GOT3 (cell line): ENCODE measurements around the gene CUEDC1.

ENCODE experiments used
- DNase-seq: peaks from one replicate; lab custom pipeline; 2025; ENCODE audit warnings: mixed read lengths; lab: John Stamatoyannopoulos, UW

Gene CUEDC1

DNA sequence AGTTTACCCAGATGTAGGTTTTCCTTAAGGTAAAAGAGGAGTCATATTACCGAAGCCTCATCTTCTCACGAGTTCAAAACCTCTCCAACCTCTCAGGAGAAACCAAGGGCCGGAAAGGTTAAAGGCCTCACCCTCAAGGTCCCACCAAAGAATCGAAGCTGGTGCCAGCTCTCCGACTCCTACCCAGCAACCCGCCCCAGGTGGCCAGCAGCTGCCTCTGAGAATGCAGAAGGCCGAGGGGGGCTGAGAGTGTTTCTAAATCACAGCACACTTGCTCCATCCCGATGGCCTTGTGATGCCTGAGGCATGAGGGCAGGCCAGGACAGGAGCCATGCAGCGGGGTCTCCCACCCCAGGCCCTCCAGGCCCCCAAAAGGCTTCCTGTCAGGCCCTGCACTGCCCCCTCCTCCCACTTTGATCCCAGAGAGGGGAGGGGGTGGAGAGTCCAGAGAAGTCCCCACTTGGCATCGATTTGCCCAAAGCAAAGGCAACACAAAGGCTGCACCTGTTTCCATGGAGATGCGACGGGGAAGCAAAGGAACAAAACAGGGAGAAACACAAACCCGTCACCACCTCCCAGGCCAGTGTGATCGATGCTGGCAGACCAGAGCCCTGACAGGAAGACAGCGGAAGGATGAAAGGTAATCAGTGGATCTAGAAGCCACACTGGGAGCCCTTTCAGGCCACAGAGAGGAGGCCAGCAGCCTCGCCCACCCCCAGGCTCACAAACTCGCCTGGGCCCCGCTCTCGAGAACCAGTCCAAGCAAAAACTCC, 39.0 kb downstream of the CUEDC1 start:
- DNase-seq, result no peak

DNA sequence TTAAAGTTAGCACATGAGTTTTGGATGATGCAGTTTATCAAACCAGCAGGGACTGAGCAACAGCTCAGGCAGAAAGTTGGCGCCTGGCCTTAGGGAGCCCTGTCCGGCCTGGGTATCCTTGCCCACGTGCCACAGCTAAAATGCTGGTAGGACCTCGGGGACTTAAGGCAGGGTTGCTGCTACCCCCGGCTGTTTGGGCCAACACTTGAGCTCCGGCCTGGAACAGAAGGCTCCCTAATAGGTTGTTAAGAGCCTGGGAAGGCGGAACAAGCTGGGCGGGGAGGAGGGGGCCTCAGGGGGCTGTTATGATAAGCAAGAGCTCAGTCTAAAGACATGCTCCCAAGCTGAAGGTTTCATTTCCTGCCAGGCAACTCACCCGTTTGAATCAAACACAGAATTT, 39.7 kb downstream of the CUEDC1 start:
- DNase-seq, result no peak

DNA sequence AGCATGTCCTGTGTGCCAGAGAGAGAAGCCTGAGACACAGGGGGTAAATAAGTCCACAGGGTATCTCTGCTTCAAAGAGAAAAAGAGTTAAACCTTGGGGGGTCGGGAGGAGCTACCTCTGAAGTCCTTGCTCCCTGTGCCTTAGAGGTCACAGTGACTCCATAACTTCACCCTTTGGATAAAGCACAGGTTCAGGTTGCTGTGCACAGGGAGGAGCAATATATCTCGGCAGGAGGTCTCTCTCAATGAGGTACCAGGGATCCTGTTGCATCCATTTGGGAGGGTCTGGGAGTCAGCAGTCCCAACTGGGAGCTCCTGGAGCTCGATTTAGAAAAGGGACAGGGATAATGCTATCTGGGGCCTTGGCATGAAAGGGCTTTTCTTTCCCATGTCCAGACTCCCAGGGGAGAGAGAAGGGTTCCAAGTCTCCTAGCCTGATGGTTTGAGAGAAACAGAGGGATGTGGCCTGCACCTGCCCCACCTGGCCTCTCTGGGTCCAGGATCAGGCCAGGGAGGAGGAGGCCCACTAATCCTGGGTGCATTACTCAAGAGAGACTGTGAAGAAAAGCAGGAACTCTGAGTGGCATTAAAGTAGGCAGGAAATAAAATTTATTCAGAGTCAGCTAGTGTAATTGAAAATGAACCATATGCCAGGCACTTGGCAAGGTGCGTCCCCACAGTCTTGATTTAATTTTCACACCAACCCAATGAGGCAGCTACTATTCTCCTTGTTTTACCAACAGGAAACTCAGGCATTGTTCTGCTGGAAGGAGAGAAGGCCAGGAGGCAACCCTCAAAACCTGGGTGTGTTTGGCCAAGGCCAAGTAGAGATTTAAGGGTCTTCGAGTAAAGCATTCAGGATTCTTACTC, 40.7 kb downstream of the CUEDC1 start:
- DNase-seq, result no peak

DNA sequence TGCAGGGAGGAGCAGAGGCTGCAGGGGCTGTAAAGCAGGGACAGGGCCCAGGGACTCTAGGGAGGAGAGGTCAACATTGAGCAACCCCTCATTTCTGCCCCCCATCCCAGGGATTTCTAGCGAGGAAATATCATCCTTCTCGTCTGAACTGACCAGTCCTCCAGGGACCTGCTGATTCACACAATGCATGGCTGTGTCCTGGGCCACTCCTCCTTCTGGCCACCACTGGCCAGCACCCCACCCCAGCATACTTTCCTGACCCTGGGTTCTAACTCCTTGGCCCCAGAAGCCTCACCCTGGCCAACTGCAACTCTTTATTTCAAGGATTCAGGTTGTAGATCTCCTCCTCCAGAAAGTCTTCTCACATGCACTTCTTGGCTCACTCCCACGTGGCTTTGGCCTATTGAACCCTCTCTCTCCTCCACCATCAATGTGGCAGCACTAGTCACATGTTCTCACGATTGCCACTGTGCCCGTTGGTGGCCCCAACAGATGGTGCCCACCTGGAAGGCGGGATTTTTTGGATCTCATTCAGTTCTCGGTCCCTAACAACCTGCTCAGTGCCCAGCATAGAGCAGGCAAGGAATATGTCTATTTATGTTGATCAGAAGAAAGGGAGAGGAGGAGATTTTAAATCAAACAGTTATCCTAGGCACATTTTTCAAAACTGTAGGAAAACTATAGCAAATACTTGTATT, 41.5 kb downstream of the CUEDC1 start:
- no peak for DNase-seq

DNA sequence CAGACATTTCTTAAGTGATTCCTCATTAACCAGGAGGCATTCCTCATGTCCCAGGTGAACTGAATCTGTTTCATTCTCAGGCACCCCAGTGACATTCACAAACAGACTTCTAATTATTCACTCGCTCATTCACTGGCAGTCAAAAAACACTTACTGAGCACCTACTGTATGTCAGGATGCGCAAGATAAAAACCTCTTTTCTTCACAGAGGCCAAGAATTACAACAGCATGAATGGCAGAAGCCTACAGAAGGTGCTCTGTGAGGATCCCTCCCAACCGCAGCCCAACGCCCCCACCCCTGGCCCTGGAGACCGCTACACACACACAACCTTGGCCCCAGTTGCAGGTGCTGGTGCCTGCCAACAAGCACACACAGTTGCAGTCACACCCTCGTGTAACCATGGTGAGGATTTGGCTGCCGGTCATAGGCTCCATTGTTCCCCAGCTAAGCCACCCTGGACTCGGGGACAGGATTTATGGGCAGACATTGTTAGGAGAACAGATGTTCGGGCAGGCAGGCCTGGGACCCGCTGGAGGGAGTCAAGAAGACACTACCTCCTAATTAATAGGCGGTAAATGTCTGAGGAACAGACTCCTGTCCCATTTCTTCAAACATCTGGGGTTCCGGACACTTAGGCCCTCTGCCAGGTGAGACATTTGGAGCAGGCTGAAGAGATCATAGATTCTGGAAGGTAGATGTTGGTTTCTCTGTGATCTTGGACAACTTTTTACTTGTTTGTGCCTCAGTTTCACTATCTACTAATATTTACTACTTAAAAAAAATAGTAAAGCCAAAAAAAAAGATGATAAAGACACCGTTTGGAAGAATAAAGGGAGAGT, 43.2 kb downstream of the CUEDC1 start:
- DNase-seq, result no peak

DNA sequence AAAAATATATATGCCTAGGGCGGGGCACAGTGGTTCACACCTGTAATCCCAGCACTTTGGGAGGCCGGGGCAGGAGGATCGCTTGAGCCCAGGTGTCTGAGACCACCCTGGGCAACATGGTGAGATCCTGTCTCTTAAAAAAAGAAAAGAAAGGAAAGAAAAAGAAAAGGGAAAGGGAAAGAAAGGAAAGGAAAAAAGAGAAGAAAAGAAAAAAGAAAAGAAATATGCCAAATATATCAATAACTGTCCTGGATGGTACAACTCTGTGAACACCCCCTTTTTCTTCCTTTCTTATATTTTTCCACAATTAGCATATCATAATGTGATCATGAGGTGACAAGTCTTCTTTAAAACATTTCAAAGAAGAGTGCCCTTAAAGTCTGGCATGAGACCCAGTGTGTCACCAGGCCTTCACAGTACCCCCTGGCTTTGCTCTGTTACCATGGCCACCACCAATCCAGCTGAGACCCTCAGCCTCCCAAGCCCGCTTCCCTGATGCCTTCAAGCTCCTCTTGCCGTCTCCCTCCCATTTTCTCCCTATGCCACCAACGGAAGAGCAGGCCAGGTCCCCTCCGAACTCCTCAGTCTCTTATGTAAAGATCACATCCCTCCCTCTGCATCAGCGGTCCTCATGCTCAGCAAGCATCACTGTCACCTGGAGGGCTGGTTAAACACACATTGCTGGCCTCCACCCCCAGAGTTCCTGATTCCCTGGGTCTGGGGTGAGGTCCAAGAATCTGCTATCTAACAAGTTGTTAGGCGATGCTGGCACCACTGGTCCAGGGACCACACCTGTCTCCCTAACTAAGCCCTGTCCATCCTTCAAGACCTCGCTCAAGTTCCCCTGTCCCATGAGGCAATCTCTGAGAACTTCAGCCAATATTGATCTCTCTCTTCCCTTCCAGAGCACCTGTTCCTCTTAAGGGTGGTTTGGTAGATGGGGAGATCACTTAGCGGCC, 44.5 kb downstream of the CUEDC1 start:
- no peak for DNase-seq

DNA sequence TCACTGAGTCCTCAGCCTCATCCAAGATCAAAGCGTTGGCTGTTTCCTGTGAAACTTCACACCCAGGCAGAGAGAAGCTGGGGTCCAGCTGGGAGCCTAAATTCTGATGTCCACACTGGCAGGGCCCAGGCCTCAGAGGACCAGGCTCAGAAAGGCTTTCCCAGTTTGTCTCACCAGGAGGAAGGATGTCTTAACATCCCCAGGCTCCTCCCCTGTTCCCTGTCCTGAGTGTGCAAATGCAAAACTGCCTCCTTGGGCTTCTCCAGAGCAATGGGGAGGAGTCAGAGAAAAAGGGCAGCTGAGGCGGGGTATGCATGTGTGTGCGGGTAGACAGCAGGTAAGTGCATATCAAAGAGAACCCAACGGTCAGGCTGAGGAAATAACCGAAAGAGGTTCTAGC, 45.7 kb downstream of the CUEDC1 start:
- DNase-seq, result no peak

DNA sequence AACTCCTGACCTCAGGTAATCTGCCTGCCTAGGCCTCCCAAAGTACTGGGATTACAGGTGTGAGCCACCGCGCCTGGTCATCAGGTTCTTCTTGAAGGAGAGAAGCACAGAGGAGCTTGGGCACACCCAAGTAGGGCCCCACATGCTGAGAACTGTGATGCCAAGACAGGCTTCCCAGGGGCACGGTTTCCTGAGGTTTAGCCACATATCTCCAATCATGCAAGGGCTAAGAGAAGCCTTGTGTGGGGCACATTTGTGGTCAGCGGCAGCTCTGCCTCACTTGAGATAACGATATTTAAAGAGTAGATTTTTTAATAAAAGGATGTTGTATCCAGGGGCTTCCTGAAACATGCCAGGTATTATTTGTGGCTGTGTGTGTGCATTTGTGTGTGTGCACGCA, 46.9 kb downstream of the CUEDC1 start:
- no peak for DNase-seq

DNA sequence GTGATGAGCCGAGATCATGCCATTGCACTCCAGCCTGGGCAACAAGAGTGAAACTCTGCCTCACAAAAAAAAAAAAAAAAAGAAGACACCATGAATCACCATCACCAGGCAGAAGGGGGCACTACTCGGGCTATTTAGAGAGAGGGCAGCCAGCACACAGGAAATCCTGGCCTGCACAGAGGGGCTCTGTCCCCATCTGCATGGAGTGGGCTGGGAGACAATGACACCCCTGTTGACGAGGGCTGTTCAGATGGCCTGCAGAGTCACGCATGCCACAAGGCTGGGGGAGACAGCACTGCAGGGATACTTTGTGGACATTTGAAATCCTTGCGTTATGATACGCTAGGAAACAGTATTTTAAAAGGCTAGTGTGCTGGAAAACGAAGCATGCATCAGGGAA, 48.3 kb downstream of the CUEDC1 start:
- no peak for DNase-seq

DNA sequence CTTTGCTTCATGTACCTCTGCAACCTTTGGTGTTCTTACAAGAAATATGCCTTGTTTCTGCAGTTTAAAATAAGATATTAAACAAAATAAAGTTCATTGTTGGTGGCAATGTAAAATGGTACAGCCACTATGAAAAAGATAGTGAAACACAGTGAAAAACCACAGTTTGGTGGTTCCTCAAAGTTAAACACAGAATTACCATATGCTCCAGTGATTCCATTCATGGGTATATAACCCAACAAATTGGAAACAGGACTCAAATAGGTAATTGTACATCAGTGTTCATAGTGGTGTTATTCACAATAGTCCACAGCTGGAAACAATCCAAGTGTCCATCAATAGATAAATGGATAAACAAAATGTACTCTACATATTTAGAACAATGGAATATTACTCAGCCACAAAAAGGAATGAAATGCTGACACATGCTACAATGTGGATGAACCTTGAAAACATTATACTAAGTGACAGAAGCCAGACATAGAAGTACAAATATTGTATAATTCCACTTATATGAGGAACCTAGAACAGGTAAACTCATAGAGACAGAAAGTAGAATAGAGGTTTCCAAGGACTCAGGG, 49.2 kb downstream of the CUEDC1 start:
- DNase-seq, result no peak

DNA sequence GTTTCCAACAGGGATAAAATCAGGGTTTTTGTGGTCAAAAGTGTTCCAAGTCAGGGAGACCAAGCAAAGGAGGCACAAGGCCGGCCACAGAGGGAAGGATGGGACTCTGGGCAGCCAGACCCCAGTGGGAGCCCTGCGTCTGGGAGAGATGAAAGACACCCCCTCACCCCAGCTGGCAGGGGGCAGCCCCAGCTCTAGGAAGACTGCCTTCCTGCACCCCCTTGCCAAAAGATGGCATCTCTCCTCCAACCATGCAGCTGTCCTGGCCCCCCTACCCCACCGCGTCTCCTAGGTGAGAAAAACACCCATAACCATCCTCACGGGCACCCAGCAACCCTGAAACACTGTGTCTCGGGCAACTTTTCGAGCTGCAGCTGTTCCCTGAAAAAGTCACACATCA, 51.3 kb downstream of the CUEDC1 start:
- no peak for DNase-seq

DNA sequence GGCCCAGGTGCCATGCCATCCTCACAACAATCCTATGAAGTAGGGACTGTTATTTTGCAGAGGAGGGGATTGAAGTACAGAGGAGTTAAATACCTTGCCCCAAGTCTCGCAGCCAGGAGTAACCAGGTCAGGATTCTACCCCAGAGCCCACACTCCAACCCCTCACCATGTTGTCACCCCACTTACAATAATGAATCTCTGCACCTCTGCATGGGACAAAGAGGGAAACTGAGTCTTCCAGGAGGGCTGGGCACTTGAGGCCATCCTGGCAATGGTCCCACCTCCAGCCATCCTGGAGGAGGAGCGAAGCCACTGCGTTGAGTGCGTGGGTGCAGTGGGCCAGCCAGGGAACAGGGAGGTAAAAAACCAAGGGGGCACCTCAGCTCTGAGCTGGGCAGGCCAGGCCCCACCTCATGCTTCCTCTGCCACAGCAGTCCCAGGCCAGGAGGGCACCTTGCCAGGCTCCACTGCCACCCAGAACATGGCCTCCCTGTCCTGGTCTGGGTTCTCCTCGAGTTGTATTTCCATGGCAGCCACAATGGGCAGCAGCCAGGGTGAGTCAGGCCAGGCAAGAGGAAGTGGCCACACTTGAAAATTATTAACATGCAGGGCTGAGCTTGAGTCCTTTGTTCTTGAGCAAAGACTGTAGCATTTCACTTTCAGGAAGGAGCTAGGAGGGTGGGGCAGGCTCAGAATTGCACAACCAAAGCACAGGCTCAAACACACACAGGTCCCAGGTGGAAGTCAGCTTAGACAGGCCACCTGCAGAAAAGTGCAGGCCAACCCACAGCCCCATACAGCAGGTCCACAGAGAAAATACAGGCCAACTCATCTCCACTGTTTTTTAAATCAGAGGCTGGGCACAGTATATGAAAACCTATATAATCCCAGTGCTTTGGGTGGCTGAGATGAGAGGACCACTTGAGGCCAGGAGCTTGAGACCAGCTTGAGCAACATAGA, 52.1 kb downstream of the CUEDC1 start:
- DNase-seq, result no peak

DNA sequence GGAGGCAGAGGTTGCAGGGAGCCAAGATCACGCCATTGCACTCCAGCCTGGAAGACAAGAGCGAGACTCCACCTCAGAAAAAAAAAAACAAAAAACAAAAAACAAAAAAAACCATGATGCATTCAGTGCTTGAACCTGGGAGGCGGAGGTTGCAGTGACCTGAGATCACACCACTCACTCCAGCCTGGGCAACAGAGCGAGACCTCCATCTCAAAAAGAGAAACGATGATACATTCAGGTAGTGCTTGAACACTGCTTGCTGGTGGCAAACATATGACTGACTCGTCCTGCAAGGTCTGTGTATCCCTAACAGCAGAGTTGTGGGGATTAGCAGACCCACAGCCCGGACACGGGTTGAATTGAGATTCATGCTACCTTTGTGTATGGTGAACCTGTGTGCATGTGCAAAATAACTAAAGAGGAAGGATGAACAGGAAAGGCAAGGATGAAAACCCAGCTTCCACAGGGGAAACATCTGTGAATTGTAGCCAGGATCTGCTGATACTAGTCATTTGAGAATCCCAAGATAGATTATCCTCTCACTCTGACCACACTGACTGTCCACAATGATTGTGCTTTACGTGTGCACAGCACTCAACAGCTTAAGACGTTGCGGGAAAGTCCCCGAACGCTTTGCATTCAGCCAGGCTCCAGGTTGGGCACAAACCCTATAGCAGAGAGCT, 53.0 kb downstream of the CUEDC1 start:
- DNase-seq, result no peak

DNA sequence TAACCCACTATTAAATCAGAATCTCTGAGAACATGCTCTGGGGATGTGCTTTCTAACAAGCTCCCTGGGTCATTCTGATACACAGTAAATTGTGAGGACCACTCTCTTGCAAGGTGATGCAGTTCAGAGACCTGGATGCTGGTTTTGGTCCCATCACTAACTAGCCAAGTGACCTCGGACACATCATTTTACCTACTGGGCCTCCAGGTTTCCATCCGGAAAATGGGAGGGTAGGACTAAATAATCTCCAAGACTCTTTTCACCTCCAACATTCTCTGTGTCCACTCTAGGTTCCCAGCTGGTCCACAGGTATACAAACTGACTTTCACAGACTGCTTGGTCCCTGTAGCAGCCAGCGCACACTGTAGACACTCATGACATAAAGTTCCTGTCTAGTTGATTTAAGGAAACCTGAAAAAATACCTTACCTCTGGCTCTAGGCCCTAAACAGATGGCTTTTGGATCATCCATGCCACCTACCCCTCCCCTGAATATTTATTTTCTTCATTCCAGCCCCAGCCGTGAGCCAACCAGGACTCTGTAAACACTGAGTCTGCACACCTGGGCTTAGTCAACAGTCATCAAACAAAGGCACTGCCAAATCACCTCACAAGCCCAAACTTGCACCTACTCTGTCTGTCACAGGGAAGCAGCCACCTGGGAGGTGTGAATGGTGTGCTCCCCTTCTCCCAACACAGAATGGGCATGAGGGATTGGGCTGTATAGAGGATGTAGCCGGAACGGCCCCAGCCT, 54.0 kb downstream of the CUEDC1 start:
- DNase-seq, result no peak

DNA sequence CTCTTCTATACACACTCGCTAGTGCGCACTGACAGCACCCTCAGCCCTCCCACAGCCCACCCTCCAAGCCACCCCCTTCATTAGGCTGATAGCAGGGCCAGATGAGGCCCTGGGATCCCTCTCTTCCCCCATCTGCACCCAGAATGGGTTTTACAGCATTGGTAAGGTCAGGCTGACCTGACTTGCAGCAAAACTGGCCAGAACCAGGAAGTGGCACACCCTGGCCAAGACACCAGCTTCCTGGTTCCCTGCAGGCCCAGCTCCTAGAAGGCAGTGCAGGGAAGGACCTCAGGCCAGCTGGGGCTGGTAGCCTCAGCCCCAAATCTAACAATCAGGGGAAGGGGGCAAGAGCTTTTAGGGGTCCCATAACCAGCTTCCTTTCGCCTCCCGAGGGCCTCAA, 55.4 kb downstream of the CUEDC1 start:
- DNase-seq, result no peak

DNA sequence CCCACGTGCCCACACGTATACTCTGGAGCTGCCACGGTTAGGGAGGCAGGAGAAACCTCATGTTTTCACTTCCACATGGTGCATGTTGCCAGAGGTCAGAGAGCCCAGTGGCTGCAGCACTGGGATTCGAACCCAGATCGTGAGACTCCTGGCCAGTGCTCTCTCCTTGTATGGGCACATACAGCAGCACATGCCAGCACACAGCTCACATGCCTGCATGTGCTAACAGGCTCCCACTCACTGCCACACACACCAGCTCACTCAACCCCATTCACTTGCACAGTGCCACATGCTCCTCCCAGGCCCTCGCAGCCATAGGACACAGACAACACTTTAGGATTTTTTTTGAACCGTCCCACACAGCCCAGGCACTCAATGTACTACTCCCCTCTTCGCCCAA, 55.8 kb downstream of the CUEDC1 start:
- DNase-seq, result no peak

DNA sequence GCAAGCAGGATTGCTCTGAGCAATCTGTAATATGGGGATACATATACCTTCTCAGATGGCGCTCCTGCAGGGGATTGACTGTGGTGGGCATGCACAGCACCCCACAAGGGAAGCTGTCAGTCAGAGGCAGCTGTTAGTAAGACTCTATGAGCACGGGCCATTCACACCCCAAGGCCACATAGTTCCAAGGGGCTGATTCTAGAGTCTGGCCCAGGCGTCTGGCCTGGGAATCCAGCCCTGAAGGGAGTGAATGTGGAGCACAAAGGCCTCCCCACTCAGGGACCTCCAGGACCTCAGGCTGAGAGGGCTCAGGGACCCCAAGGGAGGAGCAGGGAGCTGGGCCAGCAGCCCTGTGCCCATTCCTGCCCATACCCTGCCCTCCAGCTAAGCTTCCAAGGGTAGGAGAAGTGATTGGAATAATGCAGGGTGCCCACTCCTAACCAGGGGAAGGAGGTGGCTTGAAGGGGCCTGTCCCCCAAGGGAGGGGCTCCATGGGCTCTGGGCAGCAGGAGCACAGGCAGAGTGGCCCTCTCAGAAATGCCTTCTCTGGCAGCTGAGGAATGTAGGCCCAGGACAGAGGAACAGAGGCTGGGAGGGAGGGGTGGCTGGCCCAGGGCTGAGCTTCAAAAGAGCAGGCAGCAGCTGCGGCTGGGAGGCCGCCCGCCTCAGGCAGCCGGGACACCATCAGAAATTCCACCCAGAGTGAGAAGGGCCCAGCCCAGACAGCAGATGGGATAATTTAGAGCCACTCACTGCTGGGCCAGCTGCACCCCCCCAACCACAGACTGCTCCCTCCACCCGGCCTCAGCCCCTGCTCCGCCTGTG, 56.5 kb downstream of the CUEDC1 start:
- no peak for DNase-seq
